KBM-7 (cell line): Measurements from ENCODE around the gene BPIFB4.
A peak's percentile ranks its signal among the peaks of the same experiment; 100 is the strongest.
"Not testable (repeated sequence)": the region's sequence is repeated elsewhere in the genome, so short reads cannot be mapped to it uniquely, and the experiment has no call there.

ENCODE experiments used
- DNase-seq: peaks from one replicate; pipeline ENCODE4 v3.0.0-alpha.2; 2015
- in situ Hi-C: fragments of 300-500 bp; cut with MboI; formaldehyde crosslinking; loops from 2 replicates; pipeline ENCODE4 v1.14.3; 2020; ENCODE audit warnings: low sequenced_read_pairs, low pct_unique_long_range_greater_than_20kb, mixed read lengths

The BPIFB4 gene

DNA sequence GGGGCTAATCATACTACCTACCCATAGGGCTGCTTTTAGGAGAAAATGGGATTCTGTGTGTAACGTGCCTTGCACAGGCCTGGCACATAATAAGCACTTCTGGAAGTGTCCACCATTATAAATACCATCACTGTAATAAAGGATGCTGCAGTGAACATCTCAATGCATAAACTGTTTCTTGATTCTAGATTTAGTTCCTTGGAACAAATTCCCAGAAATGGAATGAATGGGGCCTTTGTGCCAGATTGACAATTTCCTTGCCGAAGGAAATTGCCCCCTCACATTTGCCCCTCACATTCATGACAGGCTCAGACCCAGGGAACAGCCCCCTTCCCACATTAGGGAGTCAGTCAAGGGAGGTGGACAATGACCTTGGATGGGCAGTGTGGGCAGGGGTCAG is 29.2 kb downstream of the BPIFB4 start:
- no peak for DNase-seq
- in situ Hi-C loops = no loop called here

GRCh38 chr20:33110147-33110825 is 30.8 kb downstream of the BPIFB4 start:
- no peak for DNase-seq

DNA sequence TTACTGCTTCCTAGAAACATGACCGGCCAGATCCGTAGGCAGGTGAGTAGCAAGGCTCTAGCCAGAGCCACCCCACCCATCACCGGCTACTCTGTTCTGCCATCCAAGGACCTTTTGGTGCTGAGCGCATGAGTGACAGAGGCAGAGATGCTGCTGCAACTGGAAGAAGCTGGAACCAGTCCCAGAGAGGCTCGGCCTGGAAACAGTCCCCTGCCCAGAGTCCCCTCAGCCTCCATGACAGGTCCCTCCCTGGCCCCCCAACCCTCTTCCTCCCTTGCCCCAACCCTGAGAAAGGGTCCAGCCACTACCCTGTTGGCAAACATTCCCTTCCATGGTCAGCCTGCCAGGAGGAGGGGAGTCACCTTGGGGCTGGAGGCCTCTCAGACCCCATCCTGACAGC is 31.9 kb downstream of the BPIFB4 start:
- in situ Hi-C loops = no loop called here
- no peak for DNase-seq

More at GRCh38 chr20:33110147-33110825, 30.8 kb downstream of the BPIFB4 start:
- in situ Hi-C loops = no loop called here

DNA sequence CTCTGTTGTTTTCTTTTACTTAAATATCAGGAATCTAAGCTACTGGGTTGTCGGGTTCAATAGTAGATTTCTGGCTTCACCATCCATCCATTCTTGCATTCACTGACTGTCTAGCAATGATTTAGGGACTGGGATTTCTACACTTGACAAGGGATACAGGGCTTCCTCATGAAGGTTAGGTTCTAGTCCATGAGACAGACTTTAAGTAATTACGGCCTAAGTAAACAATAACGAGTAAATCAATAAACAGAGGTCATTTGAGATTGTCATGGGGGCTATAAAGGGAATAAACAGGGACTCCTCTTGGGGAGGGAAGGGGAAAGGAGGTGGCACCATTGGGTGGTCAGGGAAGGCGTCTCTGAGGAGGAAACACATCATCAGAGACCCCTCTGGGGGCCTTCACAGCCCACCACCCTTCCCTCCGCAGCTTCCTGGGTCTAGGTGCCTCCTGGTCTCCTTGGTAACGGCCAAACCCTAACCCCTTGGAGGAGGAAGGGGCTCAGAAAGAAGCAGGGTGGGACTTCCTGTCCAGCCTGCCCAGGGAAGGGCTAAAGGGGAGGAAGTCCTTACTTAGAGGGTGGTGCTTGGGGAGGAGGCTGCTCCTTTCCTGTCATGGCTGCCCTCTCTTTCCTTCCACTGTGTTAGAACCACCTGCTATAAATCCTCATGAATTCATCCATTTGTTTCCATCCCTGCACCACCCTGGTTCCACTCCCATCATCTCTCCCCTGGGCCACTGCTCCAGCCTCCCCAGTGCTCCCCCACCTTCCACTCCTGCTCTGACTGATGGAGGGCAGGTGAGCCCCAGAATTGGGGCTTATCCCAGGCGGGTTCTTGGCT is 33.3 kb downstream of the BPIFB4 start:
- in situ Hi-C loops = no loop called here

GRCh38 chr20:33113387-33113908 is 34.0 kb downstream of the BPIFB4 start:
- in situ Hi-C loops = no loop called here
- no peak for DNase-seq

More for the DNA sequence above, 33.3 kb downstream of the BPIFB4 start:
- DNase-seq = no peak

- DNase-seq, in situ Hi-C loops: not testable (repeated sequence)
These were observed 36.1 kb downstream of the BPIFB4 start for GRCh38 chr20:33115501-33115900.

DNA sequence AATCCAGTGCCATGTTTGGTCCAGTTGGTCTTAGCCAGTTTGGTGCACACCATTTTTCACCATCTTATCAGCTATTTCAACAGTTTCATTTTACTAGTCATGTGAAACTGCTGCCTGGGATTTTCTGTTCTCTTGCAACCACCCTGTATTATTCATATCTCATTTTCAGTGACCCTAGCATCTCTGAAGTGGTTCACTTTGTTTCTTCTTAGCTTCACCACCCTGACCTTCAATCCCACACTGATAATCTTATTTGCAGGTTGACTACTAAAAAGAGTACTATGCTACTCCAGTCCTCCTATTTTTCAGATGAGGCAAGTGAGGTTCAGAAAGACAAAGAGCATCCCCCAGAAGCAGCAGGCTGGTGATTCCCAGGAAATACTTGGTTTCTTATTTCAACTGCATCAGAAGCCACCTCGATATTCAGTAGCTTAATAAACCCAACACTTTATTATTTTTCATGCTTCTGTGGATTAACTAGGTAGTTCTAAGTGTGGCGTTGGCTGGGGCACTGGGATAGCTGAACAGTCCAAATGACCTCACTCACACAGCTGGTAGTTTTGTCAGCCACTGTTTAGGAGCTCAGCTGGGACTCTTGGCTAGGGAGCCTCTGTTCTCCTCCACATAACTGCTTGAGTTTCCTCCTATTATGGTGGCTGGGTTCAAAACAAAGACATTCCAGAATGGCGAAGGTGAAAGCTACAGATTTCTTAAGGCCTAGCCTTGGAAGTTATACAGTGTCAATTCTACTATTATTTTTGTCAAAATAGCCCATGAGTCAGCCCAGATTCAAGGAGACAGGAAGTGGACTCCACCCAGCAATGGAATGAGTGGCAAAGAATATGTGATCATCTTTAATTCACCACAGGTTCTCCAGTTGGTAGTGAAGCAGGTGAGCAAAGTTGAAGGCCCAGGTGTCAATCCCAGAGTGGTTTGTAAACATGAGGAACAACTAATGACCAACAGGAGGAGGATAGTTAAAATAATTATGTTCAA is 40.6 kb downstream of the BPIFB4 start:
- in situ Hi-C loops = no loop called here
- DNase-seq = no peak

- in situ Hi-C loops = no loop called here
- DNase-seq = no peak
These were observed 41.5 kb downstream of the BPIFB4 start for GRCh38 chr20:33120934-33121333.

DNA sequence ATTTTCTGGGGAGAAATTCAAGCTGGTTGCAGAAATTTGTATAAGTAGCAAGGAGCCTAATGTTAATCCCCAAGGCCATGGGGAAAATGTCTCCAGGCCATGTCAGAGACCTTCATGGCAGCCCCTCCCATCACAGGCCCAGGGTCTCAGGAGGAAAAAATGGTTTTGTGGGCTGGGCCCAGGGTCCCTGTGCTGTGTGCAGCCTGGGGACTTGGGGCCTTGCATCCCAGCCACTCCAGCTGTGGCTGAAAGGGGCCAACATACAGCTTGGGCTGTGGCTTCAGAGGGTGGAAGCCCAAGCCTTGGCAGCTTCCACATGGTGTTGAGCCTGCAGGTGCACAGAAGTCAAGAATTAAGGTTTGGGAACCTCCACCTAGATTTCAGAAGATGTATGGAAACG is 42.9 kb downstream of the BPIFB4 start:
- DNase-seq, in situ Hi-C loops: not testable (repeated sequence)

DNA sequence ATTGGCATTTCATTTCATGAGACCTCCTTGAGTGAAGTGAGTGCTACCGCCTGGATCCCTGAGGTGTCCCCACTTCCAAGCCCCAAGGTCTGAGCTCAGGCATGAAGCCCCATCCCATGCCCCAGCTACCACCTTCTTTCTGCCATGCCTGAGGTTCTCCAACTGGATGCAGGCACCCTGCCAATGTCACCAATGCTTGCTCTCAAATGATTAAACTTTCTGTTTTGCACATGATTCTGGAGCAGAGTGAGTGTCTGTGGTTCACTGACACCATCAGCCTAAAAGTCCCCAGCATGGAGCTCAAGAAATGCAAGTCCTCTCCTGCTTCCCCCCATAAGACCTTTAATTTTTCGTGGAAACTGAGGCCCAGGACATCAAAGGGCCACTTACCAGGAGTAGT is 44.8 kb downstream of the BPIFB4 start:
- no peak for DNase-seq
- in situ Hi-C loops = no loop called here

- in situ Hi-C loops = no loop called here
- no peak for DNase-seq
These were observed 45.6 kb downstream of the BPIFB4 start for GRCh38 chr20:33124994-33125393.

DNA sequence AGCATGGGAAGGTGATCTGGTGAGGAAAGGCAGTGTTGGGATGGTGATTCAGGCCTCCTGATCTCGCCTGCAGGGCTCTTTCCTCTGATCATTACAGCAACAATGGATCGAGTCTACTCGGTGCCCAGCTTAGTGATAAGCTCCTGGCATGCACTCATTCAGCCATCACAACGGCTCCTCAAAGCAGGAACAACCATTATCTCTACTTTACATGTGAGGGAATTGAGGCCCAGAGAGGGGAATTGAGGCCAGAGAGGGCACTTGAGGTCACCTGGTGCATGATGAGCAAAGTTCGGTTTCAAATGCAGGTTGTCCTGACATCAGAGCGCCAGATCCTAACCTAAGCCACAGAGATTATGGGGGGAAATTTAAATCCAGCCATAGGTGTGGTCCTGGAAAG is 46.5 kb downstream of the BPIFB4 start:
- in situ Hi-C loops = no loop called here
- DNase-seq = no peak

GRCh38 chr20:33127422-33128097 is 48.1 kb downstream of the BPIFB4 start:
- no peak for DNase-seq
- in situ Hi-C loops = no loop called here

DNA sequence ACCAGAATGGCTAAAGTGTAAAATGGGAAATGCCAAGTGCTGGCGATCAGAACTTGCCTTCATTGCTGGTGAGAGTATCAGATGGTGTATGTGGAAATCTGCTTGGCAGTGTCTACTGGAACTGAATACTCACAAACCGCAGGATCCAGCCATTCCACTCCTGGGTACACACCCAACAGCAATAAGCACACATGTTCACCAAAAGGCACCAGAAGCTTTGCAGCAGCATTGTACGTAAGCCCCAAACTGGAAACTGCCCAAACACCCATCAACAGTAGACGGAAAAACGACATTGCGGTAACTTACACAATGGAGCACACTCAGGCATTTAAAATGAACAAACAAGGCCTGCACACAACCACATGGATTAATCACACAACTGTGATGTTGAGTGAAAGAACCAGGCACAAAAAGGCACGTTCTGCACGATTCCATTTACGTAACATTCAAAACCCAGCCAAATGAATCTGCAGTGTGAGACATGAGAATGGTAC is 51.2 kb downstream of the BPIFB4 start:
- in situ Hi-C loops = no loop called here
- DNase-seq = no peak

- in situ Hi-C loops = no loop called here
- DNase-seq = no peak
These were observed 52.6 kb downstream of the BPIFB4 start for GRCh38 chr20:33131949-33132473.

DNA sequence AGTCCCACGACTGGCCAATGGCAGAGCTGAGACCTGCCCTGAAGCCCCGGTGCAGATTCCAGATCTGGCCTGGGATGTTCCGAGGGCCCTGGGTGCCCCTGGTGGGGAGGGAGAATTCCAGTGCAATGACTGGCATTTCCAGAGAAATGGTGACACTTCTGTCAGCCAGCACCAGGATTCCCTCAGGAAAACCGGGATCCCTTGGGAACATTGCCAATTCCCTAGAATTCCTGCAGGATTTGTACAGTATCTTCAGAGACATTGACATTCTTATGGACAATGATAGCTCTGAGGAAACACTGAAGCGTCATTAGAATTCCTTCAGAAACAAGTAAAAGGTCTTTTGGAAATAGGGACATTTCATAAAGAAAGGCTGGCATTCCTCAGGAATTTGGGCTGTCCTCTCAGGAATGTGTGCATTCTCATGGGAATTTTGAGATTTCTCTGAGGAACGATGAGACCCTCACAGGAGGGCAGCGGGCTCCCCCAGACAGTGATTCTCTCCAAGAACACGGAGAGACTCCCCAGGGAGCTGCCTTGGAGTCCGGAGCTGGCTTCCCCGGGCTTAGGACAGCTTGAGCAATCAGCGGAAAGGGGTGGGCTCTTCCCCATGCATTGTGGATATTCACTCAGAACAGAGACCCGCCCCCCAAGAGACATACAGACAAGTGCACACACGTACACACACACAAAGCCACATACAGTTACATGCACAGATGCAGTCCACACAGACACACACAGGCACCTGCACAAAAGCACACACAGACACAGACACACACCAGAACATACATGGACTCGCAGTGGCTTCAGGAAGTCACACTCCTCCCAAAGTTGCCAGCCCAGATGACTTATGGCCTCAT is 53.3 kb downstream of the BPIFB4 start:
- DNase-seq = peak; percentile 2

DNA sequence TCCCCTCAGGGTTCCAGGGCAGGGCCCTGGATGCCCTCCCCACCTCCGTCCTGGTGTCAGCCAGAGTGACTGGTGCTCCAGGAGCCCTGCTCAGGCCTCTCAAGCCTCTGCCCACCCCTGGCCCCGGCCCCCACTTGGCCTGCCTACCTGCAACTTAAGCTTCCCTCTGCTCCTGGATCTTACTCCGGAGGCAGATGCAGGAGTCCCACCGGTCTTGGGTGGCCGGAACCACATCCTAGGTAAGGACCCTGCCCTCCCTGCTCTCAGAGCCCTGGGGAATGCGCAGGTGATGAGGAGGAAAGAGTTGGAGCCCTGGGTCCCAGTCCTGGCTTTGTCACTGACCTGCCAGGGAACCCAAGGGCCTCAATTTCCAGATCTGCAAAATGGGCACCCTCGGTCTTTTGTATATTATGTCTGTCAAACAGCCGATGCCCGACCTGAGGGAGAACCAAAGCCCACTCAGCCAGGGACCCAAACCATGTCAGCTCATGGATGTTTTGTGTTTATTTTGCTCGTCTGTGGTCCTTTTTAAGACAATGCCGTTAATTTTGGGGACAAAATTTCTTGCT is 54.0 kb downstream of the BPIFB4 start:
- DNase-seq = no peak
- in situ Hi-C loops = no loop called here

More for the DNA sequence above, 53.3 kb downstream of the BPIFB4 start:
- in situ Hi-C loops = no loop called here
